HCEC 1CT (cell line): ENCODE measurements around the gene DNAH9.
A peak's percentile ranks its signal among the peaks of the same experiment; 100 is the strongest.

Source experiments
- DNase-seq: peaks from one replicate; pipeline ENCODE4 v3.0.0-alpha.2; 2017

DNAH9 gene

GRCh38 chr17:11997147-11997971, 399.1 kb downstream of the DNAH9 start, which contains the start of gene ZNF18:
ZNF18 (minus strand) TSS chr17:11997475; CDS start chr17:11992829, 4,646 bp downstream.
- DNase-seq: peak; percentile 95

GRCh38 chr17:11997972-11998233, 399.6 kb downstream of the DNAH9 start:
- no peak for DNase-seq

- DNase-seq: no peak
Observed at GRCh38 chr17:11999696-12000095, 401.4 kb downstream of the DNAH9 start.

- DNase-seq: no peak
Observed at GRCh38 chr17:12007466-12007865, 409.2 kb downstream of the DNAH9 start.
